Testis (tissue), 2 donors: ENCODE results near the gene PSORS1C1.

ENCODE experiments used
- CTCF ChIP-seq, 3 experiments: fragments of 450-650 bp in 2 of 3; fragments of 200-600 bp in 1 of 3; sonication (generic) in 1 of 3; IDR thresholded peaks; one replicate each; pipeline ENCODE4 v1.5.1; 2016 to 2019; ENCODE audit warnings: antibody characterized with exemption in 3 of 3, mild to moderate bottlenecking in 2 of 3, moderate library complexity in 1 of 3
- POLR2A ChIP-seq: fragments of 450-650 bp; IDR thresholded peaks from one replicate; pipeline ENCODE4 v1.6.1; 2017; ENCODE audit warnings: antibody characterized with exemption, mild to moderate bottlenecking, moderate library complexity

- no peak for TF ChIP-seq CTCF (IDR thresholded peaks at IDR 0.05)
- no peak for TF ChIP-seq POLR2A
These were observed 17.0 kb downstream of the PSORS1C1 start for GRCh38 chr6:31131595-31131994.
